Activated CD4-positive, alpha-beta T cell treated with anti-CD3 and anti-CD28 coated beads for 36 hours (primary cell): Measurements from ENCODE around the gene ATAD3A. TPM values are rescaled to one million over a fixed set of nuclear protein-coding genes. Genes with fewer than 3 reads are reported as not detected.

ENCODE experiments used
- ATAC-seq: fragments of 200-7000 bp; cut with Tn5 transposase; one replicate; pipeline ENCODE4 v1.10.0; 2021; ENCODE audit warnings: mild to moderate bottlenecking, moderate library complexity
- CTCF ChIA-PET: fragments of 350-600 bp; sonication (Branson Sonifier 250); formaldehyde crosslinking; loops from one replicate; lab custom pipeline; 2021; ENCODE audit warnings: antibody characterized with exemption; lab: Charles Lee
- POLR2A ChIA-PET: fragments of 350-600 bp; sonication (Branson Sonifier 250); formaldehyde crosslinking; loops from one replicate; lab custom pipeline; 2021; ENCODE audit warnings: antibody characterized with exemption, inconsistent platforms; lab: Charles Lee
- DNase-seq: peaks from one replicate; pipeline ENCODE4 v3.0.0-alpha.2; 2020
- H3K27ac Mint-ChIP-seq: one replicate; pipeline ENCODE4 v1.8.0; 2021; ENCODE audit warnings: mixed read lengths
- H3K27me3 Mint-ChIP-seq: one replicate; pipeline ENCODE4 v1.8.0; 2021; ENCODE audit warnings: mixed read lengths
- H3K36me3 Mint-ChIP-seq: one replicate; pipeline ENCODE4 v1.8.0; 2021; ENCODE audit warnings: low read depth, mixed read lengths
- H3K4me1 Mint-ChIP-seq: one replicate; pipeline ENCODE4 v1.8.0; 2021; ENCODE audit warnings: mixed read lengths
- H3K4me3 Mint-ChIP-seq: one replicate; pipeline ENCODE4 v1.8.0; 2021; ENCODE audit warnings: mild to moderate bottlenecking, moderate library complexity, mixed read lengths
- H3K9me3 Mint-ChIP-seq: one replicate; pipeline ENCODE4 v1.8.0; 2021; ENCODE audit warnings: low read depth, mixed read lengths
- intact Hi-C, 2 experiments: fragments of 100-400 bp; cut with DNase I in 1 of 2; cut with micrococcal nuclease in 1 of 2; formaldehyde crosslinking; loops; one replicate each; pipeline versions ENCODE4 v1.14.2 to v1.15.1; 2022 to 2024; cut with DNase I, micrococcal nuclease
- total RNA-seq, 2 experiments: library from RNA; stranded (reverse); gene quantifications; one replicate each; pipeline ENCODE4 v1.2.3, GENCODE V29; 2021

The ATAD3A gene
- total RNA-seq, 2 experiments from 2014 or later = 39.9 to 42.9 TPM

GRCh38 chr1:1577367-1578011, 65.5 kb downstream of the ATAD3A start:
- ChIA-PET CTCF (interaction anchor here (0.7 to 0.9 kb wide), 3 partner anchors 14 to 88 kb away, joined by 3 to 6 read pairs (median 4); no protein-coding TSS in a partner anchor), POLR2A (no interaction called here)
- H3K4me3 Mint-ChIP-seq = no peak overlapping the region
- H3K27ac Mint-ChIP-seq = no peak overlapping the region
- H3K9me3 Mint-ChIP-seq = no peaks in the 10 kb centered on the region
- no peak for ATAC-seq
- peaks cover 6% of the 10 kb centered on the region for H3K27me3 Mint-ChIP-seq
- intact Hi-C loops = loop anchor here in 1 of 2 experiments (5.0 kb wide), 1 partner anchor 330 kb away; no protein-coding TSS in a partner anchor
- peaks cover 14% of the 10 kb centered on the region for H3K4me1 Mint-ChIP-seq
- DNase-seq = no peak
- peaks cover 13% of the 10 kb centered on the region for H3K36me3 Mint-ChIP-seq

- ATAC-seq (no peak), DNase-seq (no peak)
- H3K36me3 Mint-ChIP-seq = peaks cover 4% of the 10 kb centered on the region
- peaks cover 6% of the 10 kb centered on the region for H3K27me3 Mint-ChIP-seq
- no peak overlapping the region for H3K4me3 Mint-ChIP-seq
- intact Hi-C loops = loop anchor here in 1 of 2 experiments (5.0 kb wide), 1 partner anchor 329 kb away; no protein-coding TSS in a partner anchor
- POLR2A ChIA-PET = no interaction called here
- CTCF ChIA-PET = interaction anchor here (0.6 to 0.9 kb wide), 4 partner anchors 13 to 87 kb away, joined by 3 to 6 read pairs (median 3); no protein-coding TSS in a partner anchor
- peaks cover 10% of the 10 kb centered on the region for H3K4me1 Mint-ChIP-seq
- no peak overlapping the region for H3K27ac Mint-ChIP-seq
- H3K9me3 Mint-ChIP-seq = no peaks in the 10 kb centered on the region
Measured at GRCh38 chr1:1578371-1578940, 66.5 kb downstream of the ATAD3A start.

- ChIA-PET CTCF (no interaction called here), POLR2A (interaction anchor here (0.6 kb wide), 1 partner anchor 16 kb away, joined by 3 read pairs; no protein-coding TSS in a partner anchor)
- H3K9me3 Mint-ChIP-seq = no peaks in the 10 kb centered on the region
Measured at GRCh38 chr1:1582585-1583346, 70.8 kb downstream of the ATAD3A start.

GRCh38 chr1:1583347-1584010, 71.5 kb downstream of the ATAD3A start:
- DNase-seq (no peak), ATAC-seq (no peak)
- H3K27me3 Mint-ChIP-seq = peaks cover 8% of the 10 kb centered on the region
- no peaks in the 10 kb centered on the region for H3K36me3 Mint-ChIP-seq
- intact Hi-C loops = no loop called here
- no peak overlapping the region for H3K27ac Mint-ChIP-seq
- H3K9me3 Mint-ChIP-seq = no peaks in the 10 kb centered on the region
- peaks cover 5% of the 10 kb centered on the region for H3K4me1 Mint-ChIP-seq
- no peak overlapping the region for H3K4me3 Mint-ChIP-seq
- ChIA-PET CTCF (no interaction called here), POLR2A (interaction anchor here (0.6 kb wide), 1 partner anchor 16 kb away, joined by 3 read pairs; no protein-coding TSS in a partner anchor)

More at GRCh38 chr1:1582585-1583346, 70.8 kb downstream of the ATAD3A start:
- Mint-ChIP-seq H3K27me3 (peaks cover 8% of the 10 kb centered on the region), H3K36me3 (no peaks in the 10 kb centered on the region), H3K4me3 (no peak overlapping the region), H3K4me1 (peaks cover 5% of the 10 kb centered on the region), H3K27ac (no peak overlapping the region)
- DNase-seq (no peak), ATAC-seq (no peak)
- intact Hi-C loops = no loop called here

Other genes starting within 250 kb of the ATAD3A start
- gene UBE2J2, start 238.3 kb upstream of the ATAD3A start, total RNA-seq = 10 to 100 TPM; 57.4 to 60.2 TPM
- gene SCNN1D, start 231.7 kb upstream of the ATAD3A start, total RNA-seq = 1 to 10 TPM; 3.6 to 3.8 TPM
- 10 to 100 TPM; 17.5 to 24.3 TPM for gene ACAP3, start 204.2 kb upstream of the ATAD3A start, total RNA-seq
- 10 to 100 TPM; 13.7 to 18.0 TPM for gene PUSL1, start 203.6 kb upstream of the ATAD3A start, total RNA-seq
- gene INTS11, start 187.5 kb upstream of the ATAD3A start, total RNA-seq = 100 to 1,000 TPM; 117 to 151 TPM
- 10 to 100 TPM in 1 of 2 experiments, 1 to 10 TPM in 1; 9.9 to 11.4 TPM for gene CPTP, start 187.4 kb upstream of the ATAD3A start, total RNA-seq
- gene TAS1R3, start 180.9 kb upstream of the ATAD3A start, total RNA-seq = under 1 TPM; 0.28 to 0.41 TPM
- gene DVL1, start 162.7 kb upstream of the ATAD3A start, total RNA-seq = 10 to 100 TPM; 35.3 to 35.5 TPM
- under 1 TPM; 0.25 to 0.49 TPM for gene MXRA8, start 153.6 kb upstream of the ATAD3A start, total RNA-seq
- 100 to 1,000 TPM in 1 of 2 experiments, 10 to 100 TPM in 1; 89.5 to 117 TPM for gene AURKAIP1, start 137.0 kb upstream of the ATAD3A start, total RNA-seq
- 10 to 100 TPM; 73.6 to 89.7 TPM for gene CCNL2, start 112.8 kb upstream of the ATAD3A start, total RNA-seq
- 100 to 1,000 TPM; 126 to 143 TPM for gene MRPL20, start 104.9 kb upstream of the ATAD3A start, total RNA-seq
- not detected for gene ANKRD65, start 90.9 kb upstream of the ATAD3A start, total RNA-seq
- under 1 TPM; 0.56 to 0.78 TPM for gene VWA1, start 76.5 kb upstream of the ATAD3A start, total RNA-seq
- gene ATAD3C, start 62.5 kb upstream of the ATAD3A start, total RNA-seq = under 1 TPM; 0.30 to 0.39 TPM
- 10 to 100 TPM; 26.2 to 39.2 TPM for gene ATAD3B, start 40.4 kb upstream of the ATAD3A start, total RNA-seq
- under 1 TPM; 0.42 to 0.46 TPM for gene TMEM240, start 28.5 kb downstream of the ATAD3A start, total RNA-seq
- gene SSU72, start 62.7 kb downstream of the ATAD3A start, total RNA-seq = 100 to 1,000 TPM; 105 to 123 TPM
- gene FNDC10, start 88.0 kb downstream of the ATAD3A start, total RNA-seq = 1 to 10 TPM; 1.7 to 1.9 TPM
- 10 to 100 TPM; 37.1 TPM for gene MIB2, start 103.3 kb downstream of the ATAD3A start, total RNA-seq
- gene MMP23B, start 120.0 kb downstream of the ATAD3A start, total RNA-seq = 1 to 10 TPM in 1 of 2 experiments, under 1 TPM in 1; 0.77 to 1.2 TPM
- gene CDK11B, start 146.8 kb downstream of the ATAD3A start, total RNA-seq = 10 to 100 TPM; 36.3 to 38.8 TPM
- gene SLC35E2B, start 180.6 kb downstream of the ATAD3A start, total RNA-seq = 10 to 100 TPM; 24.2 to 27.6 TPM
- 10 to 100 TPM; 44.3 to 50.5 TPM for gene CDK11A, start 212.2 kb downstream of the ATAD3A start, total RNA-seq